Natural killer cell (primary cell): ENCODE measurements around the gene NADK. TPM values are rescaled to one million over a fixed set of nuclear protein-coding genes. Genes with fewer than 3 reads are reported as not detected.

Source experiments
- ATAC-seq, 3 donors: fragments of 150-1000 bp in 2 of 3; fragments of 200-7000 bp in 1 of 3; cut with Tn5 transposase; 1 replicate in 1 of 3; 2 replicates in 2 of 3; pipeline ENCODE4 v1.10.0; 2021; ENCODE audit warnings: mild to moderate bottlenecking in 2 of 3, moderate library complexity in 2 of 3
- DNase-seq, 2 donors: peaks; one replicate each; pipeline versions ENCODE4 v3.0.0 to v3.0.0-alpha.2; 2013 to 2021; ENCODE audit warnings: mixed read lengths in 1 of 2
- H3K27ac ChIP-seq: one replicate; pipeline ENCODE4 v1.5.1; 2013; ENCODE audit warnings: mild to moderate bottlenecking, low read length
- H3K27me3 ChIP-seq: one replicate; pipeline ENCODE4 v1.6.1; 2013; ENCODE audit warnings: low read length; ENCODE audit not compliant: control insufficient read depth, insufficient read depth
- H3K36me3 ChIP-seq: one replicate; pipeline ENCODE4 v1.6.1; 2013; ENCODE audit warnings: low read length; ENCODE audit not compliant: control insufficient read depth, insufficient read depth
- H3K4me1 ChIP-seq: one replicate; pipeline ENCODE4 v1.6.1; 2013; ENCODE audit warnings: low read length; ENCODE audit not compliant: control insufficient read depth, insufficient read depth
- H3K4me3 ChIP-seq: one replicate; pipeline ENCODE4 v1.5.1; 2013; ENCODE audit warnings: low read length
- H3K9me3 ChIP-seq: one replicate; pipeline ENCODE4 v1.6.1; 2013; ENCODE audit warnings: low read length; ENCODE audit not compliant: control insufficient read depth, insufficient read depth
- H3K27ac Mint-ChIP-seq, 2 donors: one replicate each; pipeline ENCODE4 v1.8.0; 2022; ENCODE audit warnings: mild to moderate bottlenecking in 2 of 2, mixed read lengths in 2 of 2, moderate library complexity in 1 of 2
- H3K27me3 Mint-ChIP-seq, 2 donors: one replicate each; pipeline ENCODE4 v1.8.0; 2022; ENCODE audit warnings: low read depth in 2 of 2, mixed read lengths in 2 of 2
- H3K36me3 Mint-ChIP-seq: one replicate; pipeline ENCODE4 v1.8.0; 2022; ENCODE audit warnings: mixed read lengths
- H3K4me1 Mint-ChIP-seq, 2 donors: one replicate each; pipeline ENCODE4 v1.8.0; 2022; ENCODE audit warnings: mixed read lengths in 2 of 2
- H3K4me3 Mint-ChIP-seq: one replicate; pipeline ENCODE4 v1.8.0; 2022; ENCODE audit warnings: mild to moderate bottlenecking, moderate library complexity, mixed read lengths
- H3K9me3 Mint-ChIP-seq, 2 donors: one replicate each; pipeline ENCODE4 v1.8.0; 2022; ENCODE audit warnings: mixed read lengths in 2 of 2
- CTCF ChIP-seq: fragments of 200-600 bp; IDR thresholded peaks from one replicate; pipeline ENCODE4 v1.8.0; 2022; ENCODE audit warnings: antibody characterized with exemption
- WGBS: methylation state at CpG from one replicate; pipeline ENCODE4 v1.1.7; 2013; ENCODE audit warnings: missing lambda C conversion rate; ENCODE audit not compliant: insufficient coverage; 5-methylcytosine and 5-hydroxymethylcytosine counted together
- intact Hi-C: fragments of 100-400 bp; cut with micrococcal nuclease; formaldehyde crosslinking; loops from one replicate; pipeline ENCODE4 v1.14.2; 2022
- total RNA-seq, 4 donors: library from RNA; stranded (reverse); fragments of 120-200 nt in 1 of 4; gene quantifications; one replicate each; pipeline versions ENCODE4 v1.2.3 to v1.2.4, GENCODE V29; 2013 to 2022

The NADK gene
- total RNA-seq, 3 donors from 2014 or later (not counting 1 experiment from before 2014, with no cell fraction given), result 97.7 to 117 (median 112) TPM

- 96% methylated on average over 5 of the region's 5 CpGs for WGBS
- H3K4me1 Mint-ChIP-seq, result peaks cover 20 to 29% of the 10 kb centered on the region in 2 donors
- Histone ChIP-seq H3K4me1 (no peaks in the 10 kb centered on the region), H3K36me3 (peaks cover 32% of the 10 kb centered on the region), H3K9me3 (no peaks in the 10 kb centered on the region), H3K27ac (no peak overlapping the region), H3K4me3 (no peak overlapping the region), H3K27me3 (no peaks in the 10 kb centered on the region)
- H3K27me3 Mint-ChIP-seq, result no peaks in the 10 kb centered on the region
- DNase-seq (no peak), ATAC-seq (no peak)
- H3K36me3 Mint-ChIP-seq, result no peaks in the 10 kb centered on the region
- H3K27ac Mint-ChIP-seq, result peak overlapping the region; percentile 51 to 55
- intact Hi-C loops, result no loop called here
- no peaks in the 10 kb centered on the region for H3K9me3 Mint-ChIP-seq
- no peak for TF ChIP-seq CTCF
- no peak overlapping the region for H3K4me3 Mint-ChIP-seq
These were observed 46.9 kb upstream of the NADK start for GRCh38 chr1:1825217-1825616.

GRCh38 chr1:1819762-1820161, 41.5 kb upstream of the NADK start:
- ATAC-seq (no peak), DNase-seq (no peak)
- no peak for TF ChIP-seq CTCF
- Mint-ChIP-seq H3K27me3 (no peaks in the 10 kb centered on the region), H3K4me1 (peaks cover 6 to 12% of the 10 kb centered on the region in 2 donors), H3K4me3 (no peak overlapping the region), H3K9me3 (no peaks in the 10 kb centered on the region), H3K27ac (no peak overlapping the region), H3K36me3 (peaks cover 7% of the 10 kb centered on the region)
- Histone ChIP-seq H3K4me1 (no peaks in the 10 kb centered on the region), H3K27ac (no peak overlapping the region), H3K9me3 (no peaks in the 10 kb centered on the region), H3K36me3 (peaks cover 40% of the 10 kb centered on the region), H3K27me3 (no peaks in the 10 kb centered on the region), H3K4me3 (no peak overlapping the region)
- WGBS, result 98% methylated on average over 4 of the region's 6 CpGs
- intact Hi-C loops, result no loop called here

GRCh38 chr1:1817221-1817620, 39.0 kb upstream of the NADK start:
- Histone ChIP-seq H3K9me3 (no peaks in the 10 kb centered on the region), H3K4me3 (no peak overlapping the region), H3K27ac (no peak overlapping the region), H3K27me3 (no peaks in the 10 kb centered on the region), H3K36me3 (peaks cover 40% of the 10 kb centered on the region), H3K4me1 (no peaks in the 10 kb centered on the region)
- H3K36me3 Mint-ChIP-seq, result peaks cover 14% of the 10 kb centered on the region
- peaks cover 6 to 12% of the 10 kb centered on the region in 2 donors for H3K4me1 Mint-ChIP-seq
- H3K9me3 Mint-ChIP-seq, result no peaks in the 10 kb centered on the region
- 95% methylated on average over 3 of the region's 3 CpGs for WGBS
- intact Hi-C loops, result no loop called here
- no peaks in the 10 kb centered on the region for H3K27me3 Mint-ChIP-seq
- ATAC-seq (no peak), DNase-seq (no peak)
- TF ChIP-seq CTCF, result no peak
- no peak overlapping the region for H3K4me3 Mint-ChIP-seq
- H3K27ac Mint-ChIP-seq, result peak overlapping the region in 1 of 2 donors; percentile 54

- Mint-ChIP-seq H3K27me3 (no peaks in the 10 kb centered on the region), H3K4me3 (no peak overlapping the region), H3K27ac (peak overlapping the region; percentile 24 to 62), H3K4me1 (peaks cover 6 to 12% of the 10 kb centered on the region in 2 donors), H3K9me3 (no peaks in the 10 kb centered on the region), H3K36me3 (peaks cover 14% of the 10 kb centered on the region)
- Histone ChIP-seq H3K27me3 (no peaks in the 10 kb centered on the region), H3K27ac (no peak overlapping the region), H3K4me1 (no peaks in the 10 kb centered on the region), H3K4me3 (no peak overlapping the region), H3K9me3 (no peaks in the 10 kb centered on the region), H3K36me3 (peaks cover 38% of the 10 kb centered on the region)
- ATAC-seq (no peak), DNase-seq (no peak)
- TF ChIP-seq CTCF, result no peak
- intact Hi-C loops, result no loop called here
- 97% methylated on average over 14 of the region's 14 CpGs for WGBS
These were observed 37.5 kb upstream of the NADK start for GRCh38 chr1:1815606-1816281.
